HCT116 (cell line): ENCODE data around the gene ELOF1.

Source experiments
- CBX3 ChIP-seq: IDR thresholded peaks from 2 replicates; pipeline ENCODE4 v1.6.1; 2012; ENCODE audit warnings: low read depth
- EZH2 ChIP-seq: fragments of 200-600 bp; sonication (generic); IDR thresholded peaks from 2 replicates; pipeline ENCODE4 v1.6.1; 2017; ENCODE audit warnings: antibody characterized with exemption, mixed run types
- POLR2A ChIP-seq: IDR thresholded peaks from 2 replicates; pipeline ENCODE4 v1.7.0; 2011; ENCODE audit warnings: borderline replicate concordance; ENCODE audit not compliant: insufficient read depth, insufficient read length; ENCODE audit errors: extremely low read depth
- POLR2AphosphoS5 ChIP-seq: IDR thresholded peaks from 2 replicates; pipeline ENCODE4 v1.6.1; 2011; ENCODE audit warnings: mild to moderate bottlenecking, low read depth, low read length, moderate library complexity
- TF ChIP-seq, protein P1 (sequence below), 3 experiments: fragments of 200-600 bp in 1 of 3; sonication (generic) in 1 of 3; IDR thresholded peaks in 2 of 3; conservative IDR thresholded peaks in 1 of 3; 2 replicates each; pipeline ENCODE4 v1.5.1; 2012 to 2017; ENCODE audit warnings: low read depth in 2 of 3, low read length in 2 of 3, antibody characterized with exemption in 1 of 3, borderline replicate concordance in 1 of 3, control low read depth in 1 of 3, mild to moderate bottlenecking in 1 of 3, mixed read lengths in 1 of 3, mixed run types in 1 of 3, moderate library complexity in 1 of 3; ENCODE audit not compliant: insufficient read depth in 1 of 3
- TF ChIP-seq, protein P2 (sequence below): IDR thresholded peaks from 2 replicates; pipeline ENCODE4 v1.6.1; 2012; ENCODE audit warnings: low read depth

DNA sequence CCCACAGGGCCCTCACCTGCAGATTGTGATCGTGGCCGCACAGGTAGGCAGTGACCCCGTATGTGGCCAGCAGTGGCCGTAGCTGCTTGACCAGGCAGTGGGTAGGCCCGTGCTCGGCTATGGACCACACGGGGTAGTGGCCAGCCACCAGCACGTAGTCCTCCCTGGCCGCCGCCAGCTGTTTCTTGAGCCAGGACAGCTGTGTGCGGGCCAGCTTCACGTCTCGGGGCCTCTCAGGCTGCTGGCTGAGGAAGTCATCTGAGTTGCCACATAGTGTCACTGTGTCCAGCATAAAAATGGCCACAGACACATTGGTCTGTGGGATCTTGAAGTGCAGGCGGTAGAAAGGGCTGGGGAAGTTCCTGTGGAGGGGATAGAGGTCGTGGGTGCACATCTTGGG, 17.2 kb upstream of the ELOF1 start:
- TF ChIP-seq POLR2AphosphoS5 = no peak
- TF ChIP-seq, protein P1, sequence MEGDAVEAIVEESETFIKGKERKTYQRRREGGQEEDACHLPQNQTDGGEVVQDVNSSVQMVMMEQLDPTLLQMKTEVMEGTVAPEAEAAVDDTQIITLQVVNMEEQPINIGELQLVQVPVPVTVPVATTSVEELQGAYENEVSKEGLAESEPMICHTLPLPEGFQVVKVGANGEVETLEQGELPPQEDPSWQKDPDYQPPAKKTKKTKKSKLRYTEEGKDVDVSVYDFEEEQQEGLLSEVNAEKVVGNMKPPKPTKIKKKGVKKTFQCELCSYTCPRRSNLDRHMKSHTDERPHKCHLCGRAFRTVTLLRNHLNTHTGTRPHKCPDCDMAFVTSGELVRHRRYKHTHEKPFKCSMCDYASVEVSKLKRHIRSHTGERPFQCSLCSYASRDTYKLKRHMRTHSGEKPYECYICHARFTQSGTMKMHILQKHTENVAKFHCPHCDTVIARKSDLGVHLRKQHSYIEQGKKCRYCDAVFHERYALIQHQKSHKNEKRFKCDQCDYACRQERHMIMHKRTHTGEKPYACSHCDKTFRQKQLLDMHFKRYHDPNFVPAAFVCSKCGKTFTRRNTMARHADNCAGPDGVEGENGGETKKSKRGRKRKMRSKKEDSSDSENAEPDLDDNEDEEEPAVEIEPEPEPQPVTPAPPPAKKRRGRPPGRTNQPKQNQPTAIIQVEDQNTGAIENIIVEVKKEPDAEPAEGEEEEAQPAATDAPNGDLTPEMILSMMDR (IDR thresholded peaks at IDR 0.05 in 2 of 3, conservative IDR thresholded peaks at IDR 0.05 in 1 of 3; ENCODE audit: borderline replicate concordance in 1 of 3, insufficient read depth in 1 of 3, low read depth in 2 of 3, low read length in 2 of 3) = no peak
- TF ChIP-seq CBX3 = no peak
- no peak for TF ChIP-seq EZH2
- TF ChIP-seq, protein P2, sequence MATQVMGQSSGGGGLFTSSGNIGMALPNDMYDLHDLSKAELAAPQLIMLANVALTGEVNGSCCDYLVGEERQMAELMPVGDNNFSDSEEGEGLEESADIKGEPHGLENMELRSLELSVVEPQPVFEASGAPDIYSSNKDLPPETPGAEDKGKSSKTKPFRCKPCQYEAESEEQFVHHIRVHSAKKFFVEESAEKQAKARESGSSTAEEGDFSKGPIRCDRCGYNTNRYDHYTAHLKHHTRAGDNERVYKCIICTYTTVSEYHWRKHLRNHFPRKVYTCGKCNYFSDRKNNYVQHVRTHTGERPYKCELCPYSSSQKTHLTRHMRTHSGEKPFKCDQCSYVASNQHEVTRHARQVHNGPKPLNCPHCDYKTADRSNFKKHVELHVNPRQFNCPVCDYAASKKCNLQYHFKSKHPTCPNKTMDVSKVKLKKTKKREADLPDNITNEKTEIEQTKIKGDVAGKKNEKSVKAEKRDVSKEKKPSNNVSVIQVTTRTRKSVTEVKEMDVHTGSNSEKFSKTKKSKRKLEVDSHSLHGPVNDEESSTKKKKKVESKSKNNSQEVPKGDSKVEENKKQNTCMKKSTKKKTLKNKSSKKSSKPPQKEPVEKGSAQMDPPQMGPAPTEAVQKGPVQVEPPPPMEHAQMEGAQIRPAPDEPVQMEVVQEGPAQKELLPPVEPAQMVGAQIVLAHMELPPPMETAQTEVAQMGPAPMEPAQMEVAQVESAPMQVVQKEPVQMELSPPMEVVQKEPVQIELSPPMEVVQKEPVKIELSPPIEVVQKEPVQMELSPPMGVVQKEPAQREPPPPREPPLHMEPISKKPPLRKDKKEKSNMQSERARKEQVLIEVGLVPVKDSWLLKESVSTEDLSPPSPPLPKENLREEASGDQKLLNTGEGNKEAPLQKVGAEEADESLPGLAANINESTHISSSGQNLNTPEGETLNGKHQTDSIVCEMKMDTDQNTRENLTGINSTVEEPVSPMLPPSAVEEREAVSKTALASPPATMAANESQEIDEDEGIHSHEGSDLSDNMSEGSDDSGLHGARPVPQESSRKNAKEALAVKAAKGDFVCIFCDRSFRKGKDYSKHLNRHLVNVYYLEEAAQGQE = no peak
- no peak for TF ChIP-seq POLR2A
